ENCODE data around the gene CASP8.

GRCh38 chr2:201254081-201254730 lies 6.1 kb upstream of the CASP8 start:
- TF ChIP-seq POLR2A (IDR thresholded peaks at IDR 0.05; ENCODE audit: low read depth, low read length) = no peak
- TF ChIP-seq POLR2AphosphoS5 (IDR thresholded peaks at IDR 0.05; ENCODE audit: low read depth, low read length) = no peak

All from GM12892 (cell line).